ENCODE results near the gene ERC2.

GRCh38 chr3:55797084-55797483 lies 671.2 kb downstream of the ERC2 start:
- no peak for TF ChIP-seq MAX (IDR thresholded peaks at IDR 0.05)
- TF ChIP-seq MAFK (IDR thresholded peaks at IDR 0.05; ENCODE audit: partially characterized antibody), result no peak
- TF ChIP-seq CTCF (IDR thresholded peaks at IDR 0.05), result no peak
